ENCODE measurements around the gene SMCP.

The SMCP gene

DNA sequence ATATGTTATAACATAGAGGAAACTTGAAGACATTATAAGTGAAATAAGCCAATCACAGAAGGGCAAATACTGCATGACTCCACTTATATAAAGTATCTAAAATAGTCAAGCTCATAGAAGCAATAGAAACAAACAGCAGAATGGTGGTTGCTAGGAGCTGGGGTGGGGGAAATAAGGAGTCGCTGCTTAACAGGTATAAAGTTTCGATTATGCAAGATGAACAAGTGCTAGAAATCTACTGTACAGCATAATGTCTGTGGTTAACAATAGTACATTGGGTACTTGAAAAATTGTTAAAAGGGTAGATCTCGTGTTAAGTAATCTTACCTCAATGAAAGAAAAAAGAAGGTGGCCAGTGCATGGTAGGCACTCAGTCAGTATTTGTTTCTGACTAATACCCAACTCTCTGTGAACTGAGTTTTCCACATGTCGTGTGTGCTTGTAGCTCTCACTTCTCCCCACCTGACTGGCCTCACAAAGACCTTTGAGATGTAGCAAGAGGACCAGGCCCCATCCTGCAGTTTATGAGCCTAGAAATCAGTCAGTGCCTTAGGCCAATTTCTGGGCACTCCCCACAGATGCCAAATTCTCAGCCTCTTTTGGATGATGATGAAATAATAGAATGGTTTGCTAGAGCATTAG is 54.2 kb downstream of the SMCP start:
- no peak overlapping the region for H3K4me3 ChIP-seq
- H3K27ac ChIP-seq: no peak overlapping the region

DNA sequence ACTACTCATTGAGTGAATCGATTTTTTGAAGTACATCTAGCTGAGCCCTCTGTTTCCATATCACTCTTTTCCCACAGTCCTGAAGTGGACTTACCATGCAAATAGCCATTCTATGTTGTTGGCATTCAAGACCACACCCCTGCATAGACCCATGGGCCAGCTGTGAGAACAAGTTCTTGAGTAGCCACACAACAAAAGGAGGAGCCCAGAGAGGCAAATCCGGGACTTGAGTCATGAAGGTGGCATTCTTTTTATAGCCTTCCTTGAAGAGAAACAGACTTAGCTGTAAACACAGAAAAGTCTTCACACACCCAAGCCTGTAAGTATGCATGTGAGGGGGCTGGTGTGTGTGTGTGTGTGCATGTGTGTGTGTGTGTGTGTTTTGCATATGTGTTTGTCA is 55.1 kb downstream of the SMCP start:
- H3K4me3 ChIP-seq: no peak overlapping the region
- no peak overlapping the region for H3K27ac ChIP-seq

Data from skin epidermis (tissue), 12 donors.